Gastroesophageal sphincter (tissue), 3 donors: ENCODE results near the gene PTGIR.

Source experiments
- CTCF ChIP-seq, 4 experiments: fragments of 200-600 bp in 2 of 4; fragments of 450-650 bp in 2 of 4; sonication (generic) in 1 of 4; IDR thresholded peaks; one replicate each; pipeline ENCODE4 v1.5.1; 2017 to 2019; ENCODE audit warnings: antibody characterized with exemption in 4 of 4, mild to moderate bottlenecking in 2 of 4, moderate library complexity in 2 of 4
- EP300 ChIP-seq: sonication (generic); formaldehyde crosslinking; IDR thresholded peaks from one replicate; pipeline ENCODE4 v1.6.1; 2017; ENCODE audit warnings: antibody characterized with exemption, mild to moderate bottlenecking
- POLR2A ChIP-seq, 2 donors: fragments of 450-650 bp; IDR thresholded peaks; one replicate each; pipeline ENCODE4 v1.6.1; 2017; ENCODE audit warnings: antibody characterized with exemption in 2 of 2, mild to moderate bottlenecking in 2 of 2, moderate library complexity in 1 of 2

GRCh38 chr19:46623915-46624502, 880 bp downstream of the PTGIR start:
- TF ChIP-seq POLR2A (IDR thresholded peaks at IDR 0.05) (no peak), CTCF (IDR thresholded peaks at IDR 0.05) (no peak), EP300 (no peak)
